ENCODE results near the gene AP2A1.
A peak's percentile ranks its signal among the peaks of the same experiment; 100 is the strongest.
"Not testable (repeated sequence)": the region's sequence is repeated elsewhere in the genome, so short reads cannot be mapped to it uniquely, and the experiment has no call there.

Gene AP2A1

GRCh38 chr19:49812997-49813861, 46.4 kb downstream of the AP2A1 start, which contains the start of gene FUZ:
FUZ (minus strand) TSS chr19:49813292; CDS start chr19:49813106, 186 bp downstream.
- DNase-seq (ENCODE audit: low spot score): peak; percentile 91

- DNase-seq (ENCODE audit: low spot score): no peak
Observed at GRCh38 chr19:49814010-49814409, 47.2 kb downstream of the AP2A1 start.

DNA sequence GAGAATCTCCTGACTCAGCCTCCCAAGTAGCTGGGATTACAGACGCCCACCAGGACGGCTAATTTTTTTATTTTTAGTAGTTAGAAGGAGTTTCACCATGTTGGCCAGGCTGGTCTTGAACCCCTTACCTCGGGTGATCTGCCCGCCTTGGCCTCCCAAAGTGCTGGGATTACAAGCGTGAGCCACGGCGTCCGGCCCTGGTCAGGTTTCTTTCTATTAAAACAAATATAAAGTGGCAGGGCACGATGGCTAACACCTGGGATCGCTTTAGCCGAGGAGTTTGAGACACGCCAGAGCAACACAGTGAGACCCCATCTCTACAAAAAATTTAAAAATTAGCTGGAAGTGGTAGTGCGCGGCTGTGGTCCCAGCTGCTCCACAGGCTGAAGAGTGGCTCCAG, 49.8 kb downstream of the AP2A1 start:
- DNase-seq (ENCODE audit: low spot score): no peak

- peak; percentile 89 for DNase-seq (ENCODE audit: low spot score)
Observed at GRCh38 chr19:49817964-49818648, 51.3 kb downstream of the AP2A1 start, which contains the start of gene MED25. MED25 (plus strand) TSS chr19:49818289; CDS start chr19:49818342, 53 bp downstream.

DNA sequence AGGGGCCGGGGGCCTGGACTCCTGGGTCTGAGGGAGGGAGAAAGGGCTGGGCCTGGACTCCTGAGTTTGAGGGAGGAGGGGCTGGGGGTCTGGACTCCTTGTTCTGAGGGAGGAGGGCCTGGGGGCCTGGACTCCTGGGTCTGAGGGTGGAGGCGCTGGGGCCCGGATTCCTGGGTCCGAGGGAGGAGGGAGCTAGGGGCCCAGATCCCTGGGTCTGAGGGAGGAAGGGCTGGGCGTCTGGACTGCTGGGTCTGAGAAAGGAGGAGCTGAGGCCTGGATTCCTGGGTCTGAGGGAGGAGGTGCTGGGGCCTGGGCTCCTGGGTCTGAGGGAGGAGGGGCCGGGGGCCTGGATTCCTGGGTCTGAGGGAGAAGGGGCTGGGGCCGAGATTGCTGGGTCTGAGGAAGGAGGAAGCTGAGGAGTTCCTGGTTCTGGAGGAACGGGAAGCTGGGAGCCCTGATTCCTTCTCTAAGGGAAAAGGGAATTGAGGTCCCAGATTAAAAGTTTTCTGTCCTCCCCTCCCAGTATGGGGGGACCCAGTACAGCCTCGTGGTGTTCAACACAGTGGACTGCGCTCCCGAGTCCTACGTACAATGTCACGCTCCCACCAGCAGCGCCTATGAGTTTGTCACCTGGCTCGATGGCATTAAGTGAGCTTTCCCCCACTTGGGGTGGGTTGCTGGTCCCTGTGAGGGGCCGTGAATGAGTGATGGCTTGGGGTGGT, 52.0 kb downstream of the AP2A1 start:
- no peak for DNase-seq (ENCODE audit: low spot score)

- not testable (repeated sequence) for DNase-seq (ENCODE audit: low spot score)
Observed at GRCh38 chr19:49819452-49820115, 52.8 kb downstream of the AP2A1 start.

- no peak for DNase-seq (ENCODE audit: low spot score)
Observed at GRCh38 chr19:49820125-49820524, 53.3 kb downstream of the AP2A1 start.

DNA sequence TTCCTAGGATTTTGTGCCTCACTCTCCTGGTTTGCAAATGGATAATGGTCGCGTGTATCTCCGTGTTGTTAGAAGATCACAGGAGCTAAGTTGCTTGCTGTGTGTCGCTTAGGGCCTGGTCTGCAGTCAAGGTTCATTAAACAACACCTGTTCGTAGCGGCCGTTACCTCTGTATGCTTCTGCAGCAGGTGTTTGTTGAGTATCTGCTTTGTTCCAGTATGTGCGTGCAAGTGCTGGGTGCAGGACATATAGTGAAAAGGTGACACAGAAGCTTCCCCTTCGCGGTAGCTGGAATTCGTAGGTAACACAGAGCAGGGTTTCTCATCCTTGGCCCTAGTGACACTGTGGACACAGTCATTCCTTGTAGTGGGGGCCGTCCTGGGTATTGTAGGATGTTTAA, 56.7 kb downstream of the AP2A1 start:
- peak; percentile 57 for DNase-seq (ENCODE audit: low spot score)

- DNase-seq (ENCODE audit: low spot score): no peak
Observed at GRCh38 chr19:49824662-49825061, 57.9 kb downstream of the AP2A1 start.

GRCh38 chr19:49827034-49827433, 60.2 kb downstream of the AP2A1 start:
- no peak for DNase-seq (ENCODE audit: low spot score)

DNA sequence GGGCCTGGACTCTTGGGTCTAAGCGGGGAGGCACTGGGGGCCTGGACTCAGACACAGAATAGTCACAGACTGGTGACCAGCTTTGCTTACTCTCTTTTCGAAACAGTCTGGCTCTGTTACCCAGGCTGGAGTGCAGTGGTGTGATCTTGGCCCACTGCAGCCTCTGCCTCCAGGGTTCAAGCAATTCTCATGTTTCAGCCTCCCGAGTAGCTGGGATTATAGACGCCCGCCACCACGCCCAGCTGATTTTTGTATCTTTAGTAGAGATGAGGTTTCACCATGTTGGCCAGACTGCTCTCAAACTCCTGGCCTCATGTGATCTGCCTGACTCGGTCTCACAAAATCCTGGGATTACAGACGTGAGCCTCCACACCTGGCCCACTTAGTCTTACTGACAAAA, 62.4 kb downstream of the AP2A1 start:
- no peak for DNase-seq (ENCODE audit: low spot score)

- DNase-seq (ENCODE audit: low spot score): no peak
Observed at GRCh38 chr19:49829721-49830120, 62.9 kb downstream of the AP2A1 start.

GRCh38 chr19:49830766-49831165, 64.0 kb downstream of the AP2A1 start:
- DNase-seq (ENCODE audit: low spot score): no peak

DNA sequence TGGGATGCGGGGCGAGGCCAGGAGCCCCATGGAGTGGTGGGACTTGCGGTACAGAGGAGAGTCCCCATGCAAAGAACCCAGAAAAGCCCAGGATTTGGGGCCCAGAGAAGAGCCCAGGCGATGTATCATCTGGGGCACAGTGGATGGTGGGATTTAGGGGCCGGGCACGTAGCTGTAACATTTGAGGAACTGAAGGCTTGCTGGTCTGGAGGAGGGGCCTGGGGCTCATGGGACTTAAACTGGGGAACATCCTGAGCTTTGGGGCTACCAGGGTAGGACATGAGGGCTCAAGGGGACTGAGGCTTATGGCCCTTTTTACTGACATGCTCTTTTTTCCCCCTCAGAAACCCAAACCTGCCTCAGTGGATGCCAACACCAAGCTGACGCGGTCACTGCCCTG, 64.8 kb downstream of the AP2A1 start:
- no peak for DNase-seq (ENCODE audit: low spot score)

- no peak for DNase-seq (ENCODE audit: low spot score)
Observed at GRCh38 chr19:49832556-49832955, 65.8 kb downstream of the AP2A1 start.

GRCh38 chr19:49833599-49833998, 66.8 kb downstream of the AP2A1 start:
- no peak for DNase-seq (ENCODE audit: low spot score)

GRCh38 chr19:49835562-49835961, 68.8 kb downstream of the AP2A1 start:
- no peak for DNase-seq (ENCODE audit: low spot score)

DNA sequence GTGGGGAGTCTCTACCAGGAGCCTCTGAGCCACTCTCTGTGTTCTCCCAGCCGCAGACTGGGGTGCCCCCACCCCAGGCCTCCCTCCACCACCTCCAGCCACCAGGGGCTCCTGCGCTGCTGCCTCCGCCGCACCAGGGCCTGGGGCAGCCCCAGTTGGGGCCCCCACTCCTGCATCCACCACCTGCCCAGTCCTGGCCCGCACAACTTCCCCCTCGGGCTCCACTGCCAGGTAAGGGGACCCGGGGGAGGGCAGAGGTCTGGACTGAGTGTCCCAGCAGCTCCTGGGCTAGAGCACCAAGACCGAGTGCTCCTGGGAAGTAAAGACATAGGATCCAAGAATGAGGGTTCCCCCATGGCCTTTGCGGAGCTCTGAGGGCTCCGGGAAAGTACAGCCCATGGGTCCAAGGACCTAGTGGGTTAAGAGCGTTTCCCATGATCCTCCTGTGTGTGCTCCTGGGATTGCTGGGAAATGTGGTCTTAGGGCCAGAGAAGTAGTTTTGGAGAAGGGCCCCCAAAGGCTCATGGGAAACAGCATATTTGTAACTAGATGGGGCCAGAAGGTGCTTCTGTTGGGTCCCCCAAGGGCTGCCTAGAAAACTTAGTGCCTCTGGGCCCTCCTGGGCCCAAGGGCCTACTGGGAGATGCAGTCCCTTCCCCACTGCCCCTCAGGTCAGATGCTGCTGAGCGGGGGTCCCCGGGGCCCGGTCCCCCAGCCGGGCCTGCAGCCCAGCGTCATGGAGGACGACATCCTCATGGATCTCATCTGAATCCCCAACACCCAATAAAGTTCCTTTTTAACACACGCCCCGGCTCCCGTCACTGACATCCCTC, 69.6 kb downstream of the AP2A1 start:
- DNase-seq (ENCODE audit: low spot score): no peak

DNA sequence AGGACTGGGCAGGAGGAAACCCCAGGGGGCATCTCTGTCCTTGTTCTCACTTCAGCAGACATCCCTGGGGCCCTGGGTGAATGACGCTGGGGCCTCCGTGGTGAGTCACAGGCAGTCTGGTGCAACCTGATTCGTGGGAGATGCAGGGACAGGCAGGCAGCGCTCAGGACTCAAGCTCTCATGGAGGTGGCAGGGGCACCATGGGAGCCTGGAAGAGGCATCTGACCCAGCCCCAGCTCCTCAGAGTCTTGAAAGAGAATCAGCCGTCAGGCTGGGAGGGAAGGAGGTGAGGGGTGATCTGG, 70.2 kb downstream of the AP2A1 start:
- DNase-seq (ENCODE audit: low spot score): no peak

DNA sequence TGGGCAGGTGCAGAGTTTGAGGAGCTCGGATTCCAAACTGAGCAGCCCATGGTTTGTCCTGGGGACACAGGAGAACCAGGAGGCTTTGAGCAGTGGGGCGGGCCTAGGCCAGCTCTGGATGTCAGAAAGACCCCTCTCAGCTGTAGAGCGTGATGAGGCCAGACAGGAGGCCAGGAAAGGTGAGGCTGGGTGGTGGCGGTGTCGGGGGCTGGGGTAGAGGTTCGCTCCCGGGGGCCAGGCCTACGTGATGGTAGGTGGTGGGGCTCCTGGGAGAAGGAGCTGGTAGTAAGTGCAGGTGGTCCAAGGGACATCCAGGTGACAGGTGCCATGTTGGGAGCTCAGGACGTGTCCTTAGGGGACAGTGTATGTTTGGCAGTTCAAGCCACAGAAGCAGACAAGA, 70.6 kb downstream of the AP2A1 start:
- no peak for DNase-seq (ENCODE audit: low spot score)

GRCh38 chr19:49838885-49839588, 72.2 kb downstream of the AP2A1 start:
- DNase-seq (ENCODE audit: low spot score): no peak

All from germinal center (tissue), 1 donor.